ENCODE results near the gene DIABLO. TPM values are rescaled to one million over a fixed set of nuclear protein-coding genes. Genes with fewer than 3 reads are reported as not detected.
A peak's percentile ranks its signal among the peaks of the same experiment; 100 is the strongest.
"Not testable (repeated sequence)": the region's sequence is repeated elsewhere in the genome, so short reads cannot be mapped to it uniquely, and the experiment has no call there.

DIABLO gene
- total RNA-seq, result 10 to 100 TPM; 24.5 to 31.6 TPM
- long read RNA-seq, transcript DIABLO-207 (6 exons, 1,471 nt), result major isoform, 28 of 46 reads
- long read RNA-seq, transcript DIABLO-202 (6 exons, 1,336 nt), result minor isoform, 10 of 46 reads
- long read RNA-seq, partial matches to known transcripts, result 0 of 46 reads
- long read RNA-seq, other reads (novel, unspliced or antisense), result 1 of 46 reads

- peak; percentile 98 for ATAC-seq
- DNase-seq, result peak; percentile 100
- intact Hi-C loops (cut with DNase I), result no loop called here
Measured at GRCh38 chr12:122225683-122226365, at the start of gene DIABLO. Gene DIABLO (minus strand): TSS chr12:122226052. CDS start chr12:122226014, 38 bp downstream.

GRCh38 chr12:122275459-122275858 lies 49.6 kb upstream of the DIABLO start:
- DNase-seq, result no peak
- no peak for ATAC-seq
- intact Hi-C loops (cut with DNase I), result no loop called here

DNA sequence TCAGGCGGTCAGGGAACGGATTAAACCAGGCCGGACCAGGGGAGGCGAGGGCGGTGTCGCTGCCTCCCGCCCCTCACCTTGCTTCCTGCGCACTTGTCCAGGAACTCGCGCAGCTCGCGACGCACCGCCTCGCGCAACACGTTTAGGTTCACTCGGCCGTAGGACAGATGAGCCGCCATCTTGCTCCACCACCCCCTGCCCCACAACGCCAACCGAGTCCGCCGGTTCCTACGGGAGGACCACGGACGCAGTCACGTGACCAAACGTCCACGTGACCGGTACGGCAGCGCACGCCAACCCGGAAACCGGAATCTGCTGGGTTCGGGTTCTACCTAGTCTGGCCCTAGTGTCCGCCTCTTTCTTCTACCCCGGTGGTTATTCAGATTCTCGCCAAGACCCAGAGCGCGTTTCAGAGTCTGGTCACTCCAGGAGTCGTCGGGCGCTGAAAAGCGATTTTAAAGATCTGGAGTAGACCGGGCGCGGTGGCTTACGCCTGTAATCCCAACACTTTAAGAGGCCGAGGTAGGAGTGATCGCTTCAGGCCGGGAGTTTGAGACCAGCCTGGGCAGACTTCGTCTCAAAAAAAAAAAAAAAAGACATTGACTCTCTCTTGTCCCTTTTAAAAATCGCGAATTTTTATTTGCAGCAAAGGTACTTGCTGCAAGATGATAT lies 40.5 kb upstream of the DIABLO start, which contains the start of gene VPS33A:
Gene VPS33A, minus strand, starts transcription at position 265 of the 672 bp plus-strand sequence. Its CDS starts 86 bp downstream, at position 179.
- DNase-seq, result peak; percentile 97
- intact Hi-C loops (cut with DNase I), result no loop called here
- ATAC-seq, result peak; percentile 98

GRCh38 chr12:122265886-122266229 lies 40.0 kb upstream of the DIABLO start:
- intact Hi-C loops (cut with DNase I), result no loop called here
- peak; percentile 28 for DNase-seq
- peak; percentile 45 to 53 for ATAC-seq

DNA sequence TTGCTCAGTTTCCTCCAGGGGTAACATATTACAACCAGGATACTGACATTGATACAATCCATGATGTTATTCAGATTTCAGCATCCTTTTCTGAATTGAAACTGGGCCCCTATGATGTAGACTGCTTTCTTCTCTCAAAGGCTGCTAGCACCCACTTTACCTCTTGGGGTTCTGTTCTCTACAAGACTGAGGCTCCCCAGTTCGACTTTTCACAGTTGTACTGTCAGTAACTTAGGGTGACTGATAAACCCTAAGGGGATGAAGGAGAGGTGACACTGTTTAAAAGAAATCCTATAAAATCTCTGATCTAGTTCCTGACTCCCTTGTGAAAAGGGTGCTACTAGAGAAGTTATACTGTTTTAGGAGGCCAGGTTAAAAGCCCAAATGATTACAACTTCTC lies 39.6 kb upstream of the DIABLO start:
- no peak for ATAC-seq
- intact Hi-C loops (cut with DNase I), result no loop called here
- no peak for DNase-seq

DNA sequence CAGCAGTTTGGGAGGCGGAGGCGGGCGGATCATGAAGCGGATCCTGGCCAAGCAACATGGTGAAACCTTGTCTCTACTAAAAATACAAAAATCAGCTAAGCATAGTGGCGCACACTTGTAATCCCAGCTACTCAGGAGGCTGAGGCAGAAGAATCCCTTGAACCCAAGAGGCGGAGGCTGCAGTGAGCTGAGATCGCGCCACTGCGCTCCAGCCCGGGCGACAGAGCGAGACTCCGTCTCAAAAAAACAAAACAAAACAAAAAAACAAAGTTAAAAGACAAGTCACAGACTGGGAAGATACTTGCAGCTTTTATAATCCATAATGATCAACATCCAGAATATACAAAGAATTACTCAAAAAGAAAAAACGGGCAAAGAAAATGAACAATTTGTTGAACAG lies 34.9 kb upstream of the DIABLO start:
- DNase-seq; intact Hi-C loops (cut with DNase I); ATAC-seq: not testable (repeated sequence)

- DNase-seq; intact Hi-C loops (cut with DNase I); ATAC-seq: not testable (repeated sequence)
Measured at GRCh38 chr12:122258939-122259338, 33.1 kb upstream of the DIABLO start.

- DNase-seq; ATAC-seq; intact Hi-C loops (cut with DNase I): not testable (repeated sequence)
Measured at GRCh38 chr12:122258462-122258861, 32.6 kb upstream of the DIABLO start.

- intact Hi-C loops (cut with DNase I), result no loop called here
- ATAC-seq (no peak), DNase-seq (no peak)
Measured at GRCh38 chr12:122250536-122250935, 24.7 kb upstream of the DIABLO start.

DNA sequence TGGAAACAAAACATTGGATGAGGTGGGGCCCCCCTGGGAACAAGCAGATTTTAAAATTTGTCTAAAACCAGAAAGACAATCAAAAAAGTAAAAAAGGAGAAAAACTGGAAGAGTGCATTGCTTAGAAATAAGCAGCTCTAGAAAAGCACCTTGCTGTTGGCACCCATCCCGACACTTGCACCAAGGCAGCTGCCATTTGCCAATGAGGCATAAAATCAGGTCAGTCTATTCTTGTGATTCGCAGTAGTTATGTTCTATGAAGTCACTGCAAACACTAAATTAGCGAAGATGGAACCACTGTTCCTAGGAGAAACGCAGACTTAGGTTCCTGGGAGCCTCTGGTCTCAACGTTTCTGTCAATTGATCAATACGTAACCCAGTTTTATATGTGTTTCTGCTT lies 24.2 kb upstream of the DIABLO start:
- intact Hi-C loops (cut with DNase I), result no loop called here
- ATAC-seq (no peak), DNase-seq (no peak)

GRCh38 chr12:122245553-122245952 lies 19.7 kb upstream of the DIABLO start:
- intact Hi-C loops (cut with DNase I), result no loop called here
- DNase-seq (no peak), ATAC-seq (no peak)

- ATAC-seq (no peak), DNase-seq (no peak)
- intact Hi-C loops (cut with DNase I), result no loop called here
Measured at GRCh38 chr12:122244565-122245371, 18.9 kb upstream of the DIABLO start.

DNA sequence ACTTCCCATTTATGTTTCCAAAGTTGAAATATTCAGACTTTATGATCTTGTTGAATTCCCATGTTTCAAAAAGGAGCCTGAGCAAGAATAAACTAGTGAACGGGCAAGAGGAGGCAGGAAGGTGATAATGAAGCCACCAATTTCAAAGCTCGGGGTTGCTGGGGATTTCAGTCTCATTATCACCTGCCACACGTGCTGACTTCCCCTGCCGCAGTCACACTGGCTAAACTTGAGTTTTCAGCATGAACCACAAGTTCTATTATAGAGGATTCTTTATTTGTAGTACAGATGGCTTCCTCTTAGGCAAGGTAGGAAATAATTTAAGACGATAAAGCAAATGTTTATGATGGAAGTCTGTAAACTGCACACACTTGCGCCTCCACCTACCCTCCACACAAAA lies 18.1 kb upstream of the DIABLO start:
- intact Hi-C loops (cut with DNase I), result no loop called here
- ATAC-seq, result no peak

GRCh38 chr12:122238861-122239260 lies 13.0 kb upstream of the DIABLO start:
- ATAC-seq (no peak), DNase-seq (no peak)
- intact Hi-C loops (cut with DNase I), result no loop called here

More for the DNA sequence above, 18.1 kb upstream of the DIABLO start:
- DNase-seq, result no peak

- intact Hi-C loops (cut with DNase I), result no loop called here
- ATAC-seq, result no peak
- DNase-seq, result no peak
Measured at GRCh38 chr12:122235741-122236140, 9.9 kb upstream of the DIABLO start.

- DNase-seq (no peak), ATAC-seq (no peak)
- intact Hi-C loops (cut with DNase I), result no loop called here
Measured at GRCh38 chr12:122232691-122233090, 6.8 kb upstream of the DIABLO start.

DNA sequence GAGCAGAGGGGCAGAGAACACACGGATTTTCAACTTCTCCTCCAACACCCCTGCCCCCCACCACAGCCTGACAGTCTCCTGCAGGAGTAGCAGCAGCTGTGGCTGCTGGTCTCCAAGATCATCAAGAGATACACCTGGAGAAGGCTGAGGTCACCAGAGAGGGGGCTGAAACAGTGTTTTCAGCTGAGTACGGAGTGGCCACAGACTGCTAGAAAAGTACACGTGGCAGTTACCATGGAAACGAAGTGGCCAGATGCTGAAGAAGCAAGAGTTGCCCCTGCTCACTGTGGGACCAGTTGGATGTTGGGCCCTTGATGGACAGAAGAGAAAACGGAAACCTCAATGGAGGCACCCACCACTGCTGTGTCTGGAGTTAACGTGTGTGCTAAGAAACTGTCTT lies 4.9 kb upstream of the DIABLO start:
- no peak for ATAC-seq
- intact Hi-C loops (cut with DNase I), result no loop called here
- no peak for DNase-seq

DNA sequence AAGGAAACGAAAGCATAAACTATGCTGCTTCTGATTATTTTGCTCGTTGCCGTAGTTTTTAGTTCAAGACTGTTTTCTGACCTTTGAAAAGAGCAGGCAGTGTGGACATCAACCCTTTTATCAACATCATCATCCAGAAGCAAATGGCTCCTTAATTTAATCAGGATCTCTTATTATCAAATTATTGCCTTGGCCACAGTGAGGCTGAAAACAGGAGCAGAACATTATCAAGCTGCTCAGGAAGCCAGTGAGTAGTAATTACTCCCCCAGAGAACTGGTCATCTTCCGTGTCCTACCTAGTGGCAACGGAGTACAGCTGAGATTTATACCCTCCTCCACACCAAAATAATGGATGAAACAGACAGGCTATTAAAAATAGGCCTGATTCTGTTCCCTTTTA lies 2.2 kb upstream of the DIABLO start:
- intact Hi-C loops (cut with DNase I), result no loop called here
- DNase-seq, result no peak
- no peak for ATAC-seq

- intact Hi-C loops (cut with DNase I), result no loop called here
- ATAC-seq (no peak), DNase-seq (no peak)
Measured at GRCh38 chr12:122227341-122227740, 1.5 kb upstream of the DIABLO start.

All from left cardiac atrium (tissue), 4 donors.